Measurements from ENCODE around the gene IL36B. TPM values are rescaled to one million over a fixed set of nuclear protein-coding genes. Genes with fewer than 3 reads are reported as not detected.

Gene IL36B
- total RNA-seq, 4 donors from 2014 or later: 1.5 to 1.7 TPM; not detected in 2

DNA sequence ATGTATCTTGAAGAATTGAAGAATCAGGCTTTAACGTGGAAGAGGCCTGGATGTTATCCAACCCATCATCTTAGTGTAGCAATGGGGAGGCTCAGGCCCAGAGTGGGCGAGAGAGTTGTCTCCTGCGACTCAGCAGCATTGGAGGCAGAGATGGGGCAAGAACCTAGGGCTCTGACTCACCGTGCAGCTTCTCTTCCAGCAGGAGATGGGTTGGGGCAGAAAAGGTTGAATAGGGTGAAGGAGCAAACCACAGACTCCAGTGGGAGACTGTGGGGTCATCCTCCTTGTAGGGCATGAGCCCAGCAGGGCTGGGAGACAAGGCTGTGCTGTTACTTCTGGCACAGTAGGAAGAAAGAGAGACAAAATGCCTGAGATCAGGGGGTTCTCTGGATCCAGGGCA, 7.7 kb upstream of the IL36B start:
- Histone ChIP-seq H3K27ac (no peak overlapping the region), H3K9me3 (peaks cover 0 to 12% (median 0%) of the 10 kb centered on the region in 3 donors), H3K36me3 (no peaks in the 10 kb centered on the region), H3K27me3 (no peaks in the 10 kb centered on the region), H3K4me1 (peaks cover 0 to 22% (median 0%) of the 10 kb centered on the region in 3 donors), H3K4me3 (no peak overlapping the region)
- 53 to 60% methylated on average over 4 of the region's 4 CpGs for WGBS, 2 donors
- DNase-seq: no peak
- intact Hi-C loops (cut with DNase I): no loop called here
- TF ChIP-seq, protein P1, sequence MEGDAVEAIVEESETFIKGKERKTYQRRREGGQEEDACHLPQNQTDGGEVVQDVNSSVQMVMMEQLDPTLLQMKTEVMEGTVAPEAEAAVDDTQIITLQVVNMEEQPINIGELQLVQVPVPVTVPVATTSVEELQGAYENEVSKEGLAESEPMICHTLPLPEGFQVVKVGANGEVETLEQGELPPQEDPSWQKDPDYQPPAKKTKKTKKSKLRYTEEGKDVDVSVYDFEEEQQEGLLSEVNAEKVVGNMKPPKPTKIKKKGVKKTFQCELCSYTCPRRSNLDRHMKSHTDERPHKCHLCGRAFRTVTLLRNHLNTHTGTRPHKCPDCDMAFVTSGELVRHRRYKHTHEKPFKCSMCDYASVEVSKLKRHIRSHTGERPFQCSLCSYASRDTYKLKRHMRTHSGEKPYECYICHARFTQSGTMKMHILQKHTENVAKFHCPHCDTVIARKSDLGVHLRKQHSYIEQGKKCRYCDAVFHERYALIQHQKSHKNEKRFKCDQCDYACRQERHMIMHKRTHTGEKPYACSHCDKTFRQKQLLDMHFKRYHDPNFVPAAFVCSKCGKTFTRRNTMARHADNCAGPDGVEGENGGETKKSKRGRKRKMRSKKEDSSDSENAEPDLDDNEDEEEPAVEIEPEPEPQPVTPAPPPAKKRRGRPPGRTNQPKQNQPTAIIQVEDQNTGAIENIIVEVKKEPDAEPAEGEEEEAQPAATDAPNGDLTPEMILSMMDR (IDR thresholded peaks at IDR 0.05): no peak
- TF ChIP-seq POLR2A (IDR thresholded peaks at IDR 0.05): no peak

DNA sequence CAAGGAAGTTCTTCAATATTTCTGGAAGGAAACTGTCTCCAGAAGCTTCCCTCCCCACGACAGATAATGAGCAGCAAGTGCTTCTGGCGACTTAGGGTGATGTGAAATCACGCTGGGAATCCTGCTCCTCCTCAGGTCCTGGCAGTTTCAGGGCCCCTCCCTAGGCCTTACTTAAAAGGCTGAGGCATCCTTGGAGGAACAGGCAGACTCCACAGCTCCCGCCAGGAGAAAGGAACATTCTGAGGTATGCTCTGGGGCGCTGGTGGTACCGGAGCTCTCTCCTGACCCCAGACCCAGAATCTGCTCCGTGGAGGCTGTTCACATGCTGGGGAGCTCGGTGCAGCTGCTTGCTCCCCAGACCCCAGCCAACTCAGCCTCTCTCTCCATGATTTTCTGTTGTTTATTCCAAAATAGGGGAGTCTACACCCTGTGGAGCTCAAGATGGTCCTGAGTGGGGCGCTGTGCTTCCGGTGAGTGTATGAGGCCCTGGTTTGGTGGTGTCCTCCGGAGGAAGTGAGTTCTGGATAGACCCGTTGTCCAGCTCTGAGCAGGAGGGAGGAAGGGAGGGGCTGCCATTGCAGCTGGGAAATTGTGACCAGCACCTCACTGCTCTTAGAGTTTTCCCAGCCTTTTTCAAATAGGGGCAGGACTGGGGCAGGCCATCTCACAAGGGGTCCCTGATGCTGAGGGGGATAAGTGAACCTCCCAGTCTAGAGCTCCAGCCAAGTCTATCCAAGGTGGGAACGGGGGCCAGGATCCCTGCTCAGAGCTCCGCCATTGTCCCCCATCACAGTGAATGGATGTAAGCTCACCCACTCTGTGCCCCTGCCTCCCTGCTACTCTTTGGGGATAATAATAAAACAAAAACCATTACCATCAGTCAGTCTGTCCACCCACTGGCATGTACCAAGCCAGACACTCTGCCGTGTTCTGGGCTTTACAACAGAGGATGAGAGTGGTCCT, 6.6 kb upstream of the IL36B start, which contains the start of gene IL36RN:
TSS of gene IL36RN (plus strand) at position 201 of the 963 bp plus-strand sequence. CDS start at position 442, 241 bp downstream.
- H3K36me3 ChIP-seq: no peaks in the 10 kb centered on the region
- peaks cover 0 to 23% (median 9%) of the 10 kb centered on the region in 3 donors for H3K9me3 ChIP-seq
- no peak for DNase-seq
- H3K4me1 ChIP-seq: peaks cover 0 to 13% (median 0%) of the 10 kb centered on the region in 3 donors
- H3K27me3 ChIP-seq: no peaks in the 10 kb centered on the region
- TF ChIP-seq, protein P1 (IDR thresholded peaks at IDR 0.05): no peak
- TF ChIP-seq POLR2A (IDR thresholded peaks at IDR 0.05): no peak
- WGBS, 2 donors: 77 to 84% methylated on average over 11 of the region's 15 CpGs
- peak within 1 kb of the TSS in 3 of 4 donors; percentile 58 to 67 (median 60) for H3K27ac ChIP-seq
- H3K4me3 ChIP-seq: peak within 1 kb of the TSS in 2 of 4 donors; percentile 3 to 17
- intact Hi-C loops (cut with DNase I): no loop called here

DNA sequence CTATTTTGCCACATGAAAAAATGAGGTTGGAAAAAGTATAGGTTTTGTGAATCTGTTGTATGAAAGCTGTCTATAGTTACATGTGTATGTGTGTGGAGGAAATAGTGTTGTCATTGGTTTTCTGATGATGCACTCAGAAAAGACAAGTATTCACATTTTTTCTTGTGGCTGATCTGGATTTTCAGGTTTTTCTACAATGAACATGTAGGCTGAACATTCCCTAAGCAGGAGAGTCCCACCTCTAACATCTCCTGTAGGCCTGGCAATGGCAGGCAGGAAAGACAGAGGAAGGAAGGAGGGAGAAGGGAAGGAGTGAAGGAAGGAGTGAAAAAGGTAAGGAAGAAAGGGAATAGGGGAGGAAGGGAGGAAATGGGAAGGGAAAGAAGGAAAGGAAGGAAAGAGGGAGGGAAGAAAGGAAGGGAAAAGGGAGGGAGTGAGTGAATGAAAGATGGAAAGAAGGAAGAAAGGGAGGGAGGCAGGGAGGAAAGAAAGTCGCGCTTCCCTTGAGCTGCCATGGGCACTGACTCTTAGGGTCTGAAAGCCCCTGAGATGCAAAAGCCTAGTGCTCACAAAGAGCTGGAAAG, 5.8 kb upstream of the IL36B start:
- no peaks in the 10 kb centered on the region for H3K27me3 ChIP-seq
- H3K36me3 ChIP-seq: no peaks in the 10 kb centered on the region
- 50 to 63% methylated on average over 2 of the region's 2 CpGs for WGBS, 2 donors
- peak overlapping the region in 3 of 4 donors; percentile 58 to 67 (median 60) for H3K27ac ChIP-seq
- intact Hi-C loops (cut with DNase I): no loop called here
- H3K9me3 ChIP-seq: peaks cover 0 to 30% (median 9%) of the 10 kb centered on the region in 3 donors
- peaks cover 0 to 13% (median 0%) of the 10 kb centered on the region in 3 donors for H3K4me1 ChIP-seq
- DNase-seq: no peak
- TF ChIP-seq, protein P1 (IDR thresholded peaks at IDR 0.05): no peak
- TF ChIP-seq POLR2A (IDR thresholded peaks at IDR 0.05): no peak
- H3K4me3 ChIP-seq: peak overlapping the region in 1 of 4 donors; percentile 3

DNA sequence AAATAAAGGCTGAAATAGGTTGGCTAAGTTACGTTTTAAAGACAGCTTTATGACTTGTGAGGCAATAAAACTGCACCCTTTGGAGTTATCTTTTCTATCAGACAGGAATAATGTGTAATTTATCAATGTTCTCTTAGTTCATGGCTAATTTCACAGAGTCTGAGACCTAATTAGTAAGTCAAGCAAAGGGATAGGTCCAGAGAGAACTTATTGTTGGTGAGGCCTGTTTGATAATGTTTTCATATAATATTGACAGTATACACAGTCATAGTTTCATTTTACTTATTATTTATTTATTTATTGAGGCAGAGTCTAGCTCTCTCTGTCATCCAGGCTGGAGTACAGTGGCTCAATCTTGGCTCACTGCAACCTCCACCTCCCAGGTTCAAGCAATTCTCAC, 4.5 kb upstream of the IL36B start:
- DNase-seq: no peak
- intact Hi-C loops (cut with DNase I): no loop called here
- H3K27ac ChIP-seq: no peak overlapping the region
- WGBS, 2 donors: 73 to 88% methylated on average over 1 of the region's 1 CpG
- peaks cover 0 to 13% (median 0%) of the 10 kb centered on the region in 3 donors for H3K4me1 ChIP-seq
- no peaks in the 10 kb centered on the region for H3K36me3 ChIP-seq
- no peak for TF ChIP-seq POLR2A (IDR thresholded peaks at IDR 0.05)
- TF ChIP-seq, protein P1 (IDR thresholded peaks at IDR 0.05): no peak
- H3K27me3 ChIP-seq: no peaks in the 10 kb centered on the region
- peaks cover 0 to 30% (median 9%) of the 10 kb centered on the region in 3 donors for H3K9me3 ChIP-seq
- H3K4me3 ChIP-seq: no peak overlapping the region

DNA sequence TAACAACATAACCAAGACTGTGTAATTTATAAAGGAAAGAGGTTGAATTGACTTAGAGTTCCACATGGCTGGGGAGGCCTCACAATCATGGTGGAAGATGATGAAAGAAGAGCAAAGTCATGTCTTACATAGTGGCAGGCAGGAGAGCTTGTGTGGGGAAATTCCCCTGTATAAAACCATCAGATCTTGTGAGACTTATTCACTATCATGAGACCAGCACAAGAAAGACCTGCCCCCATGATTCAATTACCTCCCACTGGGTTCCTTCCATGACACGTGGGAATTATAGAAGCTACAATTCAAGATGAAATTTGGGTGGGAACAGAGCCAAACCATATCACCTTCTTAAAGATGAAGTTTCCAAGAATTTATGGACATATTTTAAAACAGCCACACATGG, 3.9 kb upstream of the IL36B start:
- DNase-seq: no peak
- no peaks in the 10 kb centered on the region for H3K27me3 ChIP-seq
- WGBS, 2 donors: 55 to 60% methylated on average over 1 of the region's 1 CpG
- peaks cover 0 to 13% (median 0%) of the 10 kb centered on the region in 3 donors for H3K4me1 ChIP-seq
- no peak overlapping the region for H3K27ac ChIP-seq
- H3K36me3 ChIP-seq: no peaks in the 10 kb centered on the region
- no peak overlapping the region for H3K4me3 ChIP-seq
- intact Hi-C loops (cut with DNase I): no loop called here
- TF ChIP-seq POLR2A (IDR thresholded peaks at IDR 0.05): no peak
- TF ChIP-seq, protein P1 (IDR thresholded peaks at IDR 0.05): no peak
- peaks cover 0 to 30% (median 9%) of the 10 kb centered on the region in 3 donors for H3K9me3 ChIP-seq
